ENCODE data around the gene EHF. TPM values are rescaled to one million over a fixed set of nuclear protein-coding genes. Genes with fewer than 3 reads are reported as not detected.

The EHF gene
- polyA plus RNA-seq, 1 donor (not counting 4 experiments of a cell fraction or from before 2014, with no cell fraction given) = 64.2 TPM

DNA sequence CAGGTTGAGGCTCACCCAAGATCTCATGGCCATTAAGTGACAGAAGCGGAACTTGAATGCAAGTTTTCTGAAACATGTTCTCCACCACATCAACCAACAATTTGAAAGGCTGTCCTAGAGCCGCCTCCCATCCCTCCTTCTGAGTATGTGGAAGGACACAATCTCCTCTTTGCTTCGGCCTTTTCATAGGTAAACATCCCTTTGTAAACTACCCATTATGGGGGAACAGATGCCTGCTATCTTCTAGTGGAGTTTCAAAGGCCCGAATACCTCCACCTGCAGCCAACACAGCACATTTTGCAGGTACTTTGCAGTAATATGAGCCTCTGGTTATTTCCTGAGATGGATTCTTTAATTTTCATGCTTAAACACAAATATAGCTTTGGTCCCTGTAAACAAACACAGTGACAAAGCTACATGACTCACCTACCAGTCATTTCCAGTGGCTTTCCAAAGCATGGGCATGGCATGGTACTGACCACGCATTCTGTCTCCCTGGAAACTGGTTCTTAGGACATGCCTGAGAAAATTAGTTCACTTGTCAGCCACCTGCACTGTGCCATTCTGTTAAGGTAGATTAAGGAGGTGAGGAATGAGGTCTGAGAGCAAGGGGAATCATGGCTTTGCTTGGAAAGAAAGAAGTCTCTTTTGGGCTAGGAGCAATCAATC is 60.2 kb downstream of the EHF start:
- no peak overlapping the region for H2AFZ ChIP-seq (ENCODE audit: control insufficient read depth, low read length)
- peak overlapping the region; percentile 23 for H3K4me2 ChIP-seq (ENCODE audit: control insufficient read depth, extremely low read depth, insufficient read depth, low read depth, low read length)
- no peaks in the 10 kb centered on the region for H3K9me1 ChIP-seq (ENCODE audit: control insufficient read depth, extremely low read depth, insufficient read depth, low read length)
- FAIRE-seq (peak; percentile 72), DNase-seq (ENCODE audit: low read depth, low spot score) (no peak)
- peaks cover 40% of the 10 kb centered on the region for H3K4me1 ChIP-seq (ENCODE audit: control insufficient read depth, extremely low read depth, insufficient read depth, low read length)
- peaks cover 0 to 2% of the 10 kb centered on the region in 2 experiments for H3K36me3 ChIP-seq (ENCODE audit: control insufficient read depth in 2 of 2, extremely low read depth in 1 of 2, insufficient read depth in 2 of 2, low read length in 2 of 2)
- dilution Hi-C loops (cut with MboI; ENCODE audit: extremely low pct_ligation_motif_present, low sequenced_read_pairs) = no loop called here
- no peak for TF ChIP-seq EZH2 (IDR thresholded peaks at IDR 0.05; ENCODE audit: low read length)
- TF ChIP-seq, protein P1, sequence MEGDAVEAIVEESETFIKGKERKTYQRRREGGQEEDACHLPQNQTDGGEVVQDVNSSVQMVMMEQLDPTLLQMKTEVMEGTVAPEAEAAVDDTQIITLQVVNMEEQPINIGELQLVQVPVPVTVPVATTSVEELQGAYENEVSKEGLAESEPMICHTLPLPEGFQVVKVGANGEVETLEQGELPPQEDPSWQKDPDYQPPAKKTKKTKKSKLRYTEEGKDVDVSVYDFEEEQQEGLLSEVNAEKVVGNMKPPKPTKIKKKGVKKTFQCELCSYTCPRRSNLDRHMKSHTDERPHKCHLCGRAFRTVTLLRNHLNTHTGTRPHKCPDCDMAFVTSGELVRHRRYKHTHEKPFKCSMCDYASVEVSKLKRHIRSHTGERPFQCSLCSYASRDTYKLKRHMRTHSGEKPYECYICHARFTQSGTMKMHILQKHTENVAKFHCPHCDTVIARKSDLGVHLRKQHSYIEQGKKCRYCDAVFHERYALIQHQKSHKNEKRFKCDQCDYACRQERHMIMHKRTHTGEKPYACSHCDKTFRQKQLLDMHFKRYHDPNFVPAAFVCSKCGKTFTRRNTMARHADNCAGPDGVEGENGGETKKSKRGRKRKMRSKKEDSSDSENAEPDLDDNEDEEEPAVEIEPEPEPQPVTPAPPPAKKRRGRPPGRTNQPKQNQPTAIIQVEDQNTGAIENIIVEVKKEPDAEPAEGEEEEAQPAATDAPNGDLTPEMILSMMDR (optimal IDR thresholded peaks at IDR 0.05 in 1 of 3, IDR thresholded peaks at IDR 0.05 in 1 of 3, conservative IDR thresholded peaks at IDR 0.05 in 1 of 3; ENCODE audit: extremely low read depth in 1 of 3, insufficient read depth in 2 of 3, low read length in 3 of 3) = no peak
- peak overlapping the region; percentile 3 for H3K27ac ChIP-seq (ENCODE audit: control insufficient read depth, insufficient read depth, low read length)
- no peaks in the 10 kb centered on the region for H3K9me3 ChIP-seq (ENCODE audit: control insufficient read depth, low read depth, low read length)
- no peaks in the 10 kb centered on the region for H3K79me2 ChIP-seq (ENCODE audit: control insufficient read depth, insufficient read depth, low read length)
- no peak overlapping the region for H3K4me3 ChIP-seq (ENCODE audit: control insufficient read depth in 2 of 3, extremely low read depth in 1 of 3, insufficient read depth in 2 of 3, low read depth in 1 of 3, low read length in 3 of 3)
- H4K20me1 ChIP-seq (ENCODE audit: control insufficient read depth, extremely low read depth, insufficient read depth, low read length) = no peaks in the 10 kb centered on the region
- H3K27me3 ChIP-seq (ENCODE audit: control insufficient read depth, extremely low read depth, insufficient read depth, low read length) = no peaks in the 10 kb centered on the region
- H3K9ac ChIP-seq (ENCODE audit: control insufficient read depth, extremely low read depth, insufficient read depth, low read length) = no peak overlapping the region

DNA sequence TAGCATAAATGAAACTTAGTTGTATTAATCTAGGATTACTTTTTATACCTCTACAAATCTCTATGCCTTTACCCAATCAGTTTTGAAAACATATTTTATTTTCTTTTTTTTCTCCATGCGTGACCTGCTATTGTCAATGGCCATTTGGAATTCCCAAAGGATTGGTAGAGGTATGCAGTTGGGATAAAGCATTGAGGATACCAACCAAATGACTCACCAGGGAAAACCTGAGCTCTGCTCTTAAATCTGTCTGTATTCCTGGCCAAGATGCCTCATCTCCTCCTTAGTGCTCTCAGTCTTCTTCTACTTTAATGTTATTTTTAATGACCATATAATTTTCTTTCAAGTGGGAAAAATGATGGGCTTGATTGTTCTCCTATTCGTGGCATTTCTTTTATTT is 61.9 kb downstream of the EHF start:
- H3K4me1 ChIP-seq (ENCODE audit: control insufficient read depth, extremely low read depth, insufficient read depth, low read length) = peaks cover 41% of the 10 kb centered on the region
- H3K9me3 ChIP-seq (ENCODE audit: control insufficient read depth, low read depth, low read length) = no peaks in the 10 kb centered on the region
- FAIRE-seq = peak; percentile 70
- no peaks in the 10 kb centered on the region for H3K9me1 ChIP-seq (ENCODE audit: control insufficient read depth, extremely low read depth, insufficient read depth, low read length)
- TF ChIP-seq, protein P1 (optimal IDR thresholded peaks at IDR 0.05 in 1 of 3, IDR thresholded peaks at IDR 0.05 in 1 of 3, conservative IDR thresholded peaks at IDR 0.05 in 1 of 3; ENCODE audit: extremely low read depth in 1 of 3, insufficient read depth in 2 of 3, low read length in 3 of 3) = no peak
- TF ChIP-seq EZH2 (IDR thresholded peaks at IDR 0.05; ENCODE audit: low read length) = no peak
- peak overlapping the region; percentile 22 for H3K4me2 ChIP-seq (ENCODE audit: control insufficient read depth, extremely low read depth, insufficient read depth, low read depth, low read length)
- H3K27ac ChIP-seq (ENCODE audit: control insufficient read depth, insufficient read depth, low read length) = peak overlapping the region; percentile 16
- H3K79me2 ChIP-seq (ENCODE audit: control insufficient read depth, insufficient read depth, low read length) = no peaks in the 10 kb centered on the region
- H3K27me3 ChIP-seq (ENCODE audit: control insufficient read depth, extremely low read depth, insufficient read depth, low read length) = no peaks in the 10 kb centered on the region
- no peaks in the 10 kb centered on the region for H3K36me3 ChIP-seq (ENCODE audit: control insufficient read depth in 2 of 2, extremely low read depth in 1 of 2, insufficient read depth in 2 of 2, low read length in 2 of 2)
- no peak overlapping the region for H2AFZ ChIP-seq (ENCODE audit: control insufficient read depth, low read length)
- dilution Hi-C loops (cut with MboI; ENCODE audit: extremely low pct_ligation_motif_present, low sequenced_read_pairs) = no loop called here
- H4K20me1 ChIP-seq (ENCODE audit: control insufficient read depth, extremely low read depth, insufficient read depth, low read length) = no peaks in the 10 kb centered on the region
- DNase-seq (ENCODE audit: low read depth, low spot score) = no peak
- no peak overlapping the region for H3K9ac ChIP-seq (ENCODE audit: control insufficient read depth, extremely low read depth, insufficient read depth, low read length)
- no peak overlapping the region for H3K4me3 ChIP-seq (ENCODE audit: control insufficient read depth in 2 of 3, extremely low read depth in 1 of 3, insufficient read depth in 2 of 3, low read depth in 1 of 3, low read length in 3 of 3)

All from keratinocyte (primary cell).